Measurements from ENCODE around the gene ABHD2.
"Not testable (repeated sequence)": the region's sequence is repeated elsewhere in the genome, so short reads cannot be mapped to it uniquely, and the experiment has no call there.

The ABHD2 gene

DNA sequence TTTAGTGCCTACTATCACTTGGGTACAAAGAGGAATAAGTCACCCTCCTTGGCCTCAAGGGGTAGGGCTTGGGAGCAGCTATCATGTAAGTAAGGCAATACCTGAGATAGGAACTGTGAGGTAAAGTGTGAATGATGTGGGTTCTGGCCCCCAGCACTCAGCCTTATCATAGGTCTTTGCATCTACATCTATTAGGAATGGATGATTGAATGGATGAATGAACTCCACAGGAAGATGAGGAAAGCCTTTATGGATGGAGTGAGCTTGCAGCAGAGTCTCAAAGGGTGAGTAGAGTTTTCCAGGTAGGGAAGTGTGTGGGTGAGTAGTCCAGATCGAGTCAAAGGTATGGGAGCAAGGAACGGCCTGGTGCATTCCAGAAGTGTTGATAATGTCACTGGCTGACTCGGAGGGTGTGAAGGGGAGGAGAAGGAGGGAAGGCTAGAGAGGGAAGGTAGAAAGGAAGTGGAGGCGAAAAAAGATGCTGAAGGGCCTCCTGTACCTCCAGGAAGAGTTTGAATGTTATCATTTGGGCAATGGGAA is 13.1 kb upstream of the ABHD2 start:
- DNase-seq (ENCODE audit: low spot score) = no peak

DNA sequence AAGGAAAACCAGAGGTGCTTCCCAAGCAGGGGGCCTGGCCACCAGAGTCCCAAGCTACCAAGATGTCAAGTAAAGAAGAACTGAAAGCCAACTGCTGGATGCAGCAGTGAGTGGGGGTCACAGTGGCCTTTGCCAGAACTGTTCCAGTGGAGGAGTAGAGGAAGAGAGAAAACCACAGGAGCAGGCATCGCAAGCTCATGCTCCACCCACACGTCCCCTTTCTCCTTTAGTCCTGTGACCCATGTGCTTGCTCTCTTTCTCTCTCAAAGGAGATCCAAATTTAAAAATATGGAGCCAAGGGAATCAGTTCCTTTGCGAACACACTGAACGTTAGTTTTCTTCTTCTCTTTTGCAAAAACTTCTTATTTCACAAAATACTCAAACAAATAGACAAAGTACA is 12.4 kb upstream of the ABHD2 start:
- no peak for DNase-seq (ENCODE audit: low spot score)

DNA sequence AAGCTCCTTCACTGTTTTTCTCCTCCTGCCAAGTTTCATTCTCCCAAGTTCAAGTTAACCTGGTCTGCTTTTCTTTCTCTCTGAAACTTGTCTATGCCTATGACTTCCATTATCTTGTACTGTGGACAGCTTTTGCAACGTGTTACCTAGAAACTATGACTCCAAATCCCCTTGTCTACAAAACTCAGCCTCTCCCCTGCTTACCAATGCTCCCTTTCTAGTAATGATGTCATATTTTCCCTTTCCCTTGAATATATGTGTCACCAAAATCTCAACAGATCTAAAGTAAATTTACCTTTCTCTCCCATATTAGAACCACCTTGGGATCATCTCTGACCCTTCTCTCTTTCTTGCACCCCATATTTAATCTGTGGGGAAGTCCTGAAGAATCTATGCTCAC is 10.5 kb upstream of the ABHD2 start:
- no peak for DNase-seq (ENCODE audit: low spot score)

DNA sequence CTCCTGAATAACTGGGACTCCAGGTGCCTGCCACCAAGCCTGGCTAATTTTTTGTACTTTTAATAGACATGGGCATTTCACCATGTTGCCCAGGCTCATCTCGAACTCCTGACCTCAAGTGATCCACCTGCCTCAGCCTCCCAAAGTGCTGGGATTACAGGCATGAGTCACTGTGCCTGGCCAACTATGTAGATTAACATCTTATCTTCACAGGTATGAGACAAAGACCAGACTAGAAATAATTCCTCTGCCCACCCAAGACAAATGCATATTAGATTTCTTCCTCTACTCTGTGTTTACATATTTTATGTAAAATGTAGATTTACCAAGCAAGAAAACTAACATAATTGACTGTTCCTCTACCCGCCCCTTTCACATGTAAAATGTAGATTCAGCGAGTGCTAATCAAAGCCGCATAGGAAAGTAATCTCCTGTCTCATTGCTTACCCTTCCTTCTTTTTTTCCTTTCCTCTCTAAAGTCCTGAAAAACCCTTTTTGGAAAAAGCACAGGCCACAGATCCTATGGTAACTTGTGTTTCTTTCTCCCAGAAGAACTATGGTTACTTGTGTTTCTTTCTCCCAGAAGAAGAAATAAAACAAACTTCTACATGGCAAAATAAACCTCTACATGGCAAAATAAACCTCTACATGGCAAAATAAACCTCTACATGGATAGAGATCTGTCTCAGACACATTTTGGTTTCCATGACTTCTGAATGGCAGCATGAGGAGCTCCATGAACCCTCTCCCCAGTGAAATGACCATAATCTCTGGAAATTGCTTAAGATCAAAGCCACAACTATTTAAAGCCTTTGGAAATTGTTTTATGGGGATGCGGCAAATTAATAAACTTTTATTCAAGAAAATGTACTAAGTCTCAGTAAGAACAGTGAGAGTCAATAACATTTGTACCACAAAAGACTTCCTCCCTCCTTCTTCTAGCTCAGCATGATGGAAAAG is 9.1 kb upstream of the ABHD2 start:
- DNase-seq (ENCODE audit: low spot score) = no peak

DNA sequence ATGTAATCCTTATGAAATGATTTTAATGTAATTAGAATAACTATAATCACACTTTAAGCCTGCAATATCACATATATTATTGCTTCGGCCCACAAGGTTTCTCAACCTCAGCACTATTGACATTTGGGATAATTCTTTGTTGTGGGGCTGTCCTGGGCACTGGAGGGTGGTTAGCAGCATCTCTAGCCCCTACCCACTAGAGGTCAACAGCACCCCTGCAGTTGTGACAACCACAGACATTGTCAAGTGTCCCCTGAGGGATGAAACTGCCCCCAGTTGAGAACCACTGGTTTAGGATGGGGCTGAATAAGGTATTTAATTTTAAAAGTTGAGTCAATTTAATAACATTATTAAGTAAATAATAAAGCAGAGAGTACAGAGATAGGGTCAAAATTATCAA is 6.4 kb upstream of the ABHD2 start:
- DNase-seq (ENCODE audit: low spot score) = no peak

DNA sequence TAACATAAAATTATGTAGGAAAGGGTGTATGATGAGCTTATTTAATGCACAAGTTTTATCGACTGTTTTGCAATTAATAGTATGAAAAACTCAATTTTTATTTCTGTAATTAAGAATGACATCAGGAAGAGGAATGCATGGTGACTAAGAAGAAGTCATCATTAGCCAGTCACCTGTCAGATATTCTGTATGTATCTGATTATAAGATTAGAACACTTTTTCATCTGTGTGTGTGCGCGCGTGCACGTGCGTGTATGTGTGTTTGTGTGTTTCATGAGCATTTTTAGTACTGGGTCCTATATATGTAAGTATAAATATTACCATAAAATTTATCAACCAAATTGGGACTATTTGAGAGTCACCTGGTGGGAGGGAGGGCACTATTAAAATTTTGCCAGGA is 5.0 kb upstream of the ABHD2 start:
- DNase-seq (ENCODE audit: low spot score) = no peak

DNA sequence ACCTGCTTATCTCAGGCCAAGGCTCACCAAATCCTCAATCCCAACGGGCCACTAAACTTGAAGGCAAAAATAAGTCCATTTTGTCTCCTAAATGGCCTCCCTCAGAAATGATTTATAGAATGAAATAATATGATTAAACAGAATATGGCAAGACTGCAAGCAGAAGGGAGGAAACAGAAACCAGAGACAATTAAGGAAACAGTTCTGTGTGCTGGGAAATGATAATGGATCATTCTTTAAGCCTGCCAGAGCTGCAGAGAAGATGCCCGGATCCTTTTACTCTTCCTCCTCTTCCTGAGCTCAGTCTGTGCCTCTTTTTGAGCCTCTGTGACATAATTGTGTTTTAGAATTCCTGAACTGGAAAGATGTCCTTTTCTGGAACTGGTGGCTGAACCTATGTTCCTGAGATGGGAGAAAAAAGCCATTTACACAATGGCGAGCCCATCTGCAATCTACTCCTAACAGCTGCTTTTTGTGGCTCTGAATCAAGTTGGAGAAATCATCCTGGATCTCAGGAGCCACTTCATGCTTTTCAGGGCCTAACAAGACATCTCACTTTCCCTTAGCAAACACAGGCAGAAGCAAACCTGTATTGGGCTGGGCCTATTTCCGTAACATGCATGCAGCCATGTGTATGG is 2.8 kb upstream of the ABHD2 start:
- no peak for DNase-seq (ENCODE audit: low spot score)

DNA sequence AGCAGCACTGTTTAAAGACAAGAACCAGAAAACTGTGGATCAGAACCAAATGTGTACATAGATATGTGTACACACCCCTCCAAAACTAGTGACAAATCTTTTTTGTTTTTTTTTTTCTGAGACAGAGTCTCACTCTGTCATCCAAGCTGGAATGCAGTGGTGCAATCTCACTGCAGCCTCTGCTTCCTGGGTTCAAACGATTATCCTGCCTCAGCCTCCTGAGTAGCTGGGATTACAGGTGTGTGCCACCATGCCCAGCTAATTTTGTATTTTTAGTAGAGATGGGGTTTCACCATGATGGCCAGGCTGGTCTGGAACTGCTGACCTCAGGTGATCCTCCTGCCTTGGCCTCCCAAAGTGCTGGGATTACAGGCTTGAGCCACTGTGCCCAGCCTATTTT is 2.3 kb upstream of the ABHD2 start:
- not testable (repeated sequence) for DNase-seq (ENCODE audit: low spot score)

DNA sequence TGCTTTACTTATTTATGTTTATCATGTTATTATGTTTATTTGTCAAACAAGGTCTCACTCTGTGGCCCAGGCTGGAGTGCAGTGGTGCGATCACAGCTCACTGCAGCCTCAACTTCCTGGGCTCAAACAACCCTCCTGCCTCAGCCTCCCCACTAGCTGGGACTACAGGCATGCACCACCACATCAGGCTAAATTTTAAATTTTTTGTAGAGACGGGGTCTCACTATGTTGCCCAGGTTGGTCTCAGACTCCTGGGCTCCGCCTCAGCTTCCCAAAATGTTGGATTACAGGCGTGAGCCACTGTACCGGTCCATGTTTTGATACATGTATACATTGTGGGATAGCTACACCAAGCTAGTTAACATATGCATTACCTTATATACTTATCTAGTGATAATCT is 1.9 kb upstream of the ABHD2 start:
- DNase-seq (ENCODE audit: low spot score) = not testable (repeated sequence)

DNA sequence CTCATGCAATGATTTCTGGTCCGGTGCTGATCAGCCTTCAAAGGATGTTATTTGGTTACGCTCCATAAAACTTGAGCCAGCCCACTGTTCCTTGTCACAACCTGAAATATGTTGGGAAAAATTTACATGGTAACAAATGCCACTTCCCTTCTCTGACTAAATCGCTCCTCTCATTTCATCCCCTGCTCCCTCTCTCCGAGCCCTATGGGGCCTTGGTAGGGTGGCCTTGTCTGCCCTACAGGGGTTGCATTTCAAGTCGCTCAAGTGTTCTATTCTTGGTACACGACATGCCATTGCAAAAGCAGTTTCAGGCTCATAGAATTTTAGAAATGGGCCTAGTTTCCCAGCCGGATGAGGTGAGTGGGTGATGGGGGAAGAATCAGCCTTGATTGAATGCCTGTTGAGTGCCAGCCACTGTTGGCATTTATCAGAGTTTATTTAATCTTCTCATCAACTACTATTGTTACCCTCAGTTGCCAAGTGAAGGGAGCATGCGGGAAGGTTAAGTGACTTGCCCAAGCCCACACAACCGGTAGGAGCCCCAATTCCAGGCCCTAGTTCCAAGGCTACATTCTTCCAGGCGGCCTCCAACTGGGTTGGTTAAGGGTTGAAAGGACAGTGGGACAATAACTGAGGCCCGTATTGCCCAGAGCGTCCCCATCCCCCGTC is 961 bp upstream of the ABHD2 start:
- DNase-seq (ENCODE audit: low spot score) = no peak

DNA sequence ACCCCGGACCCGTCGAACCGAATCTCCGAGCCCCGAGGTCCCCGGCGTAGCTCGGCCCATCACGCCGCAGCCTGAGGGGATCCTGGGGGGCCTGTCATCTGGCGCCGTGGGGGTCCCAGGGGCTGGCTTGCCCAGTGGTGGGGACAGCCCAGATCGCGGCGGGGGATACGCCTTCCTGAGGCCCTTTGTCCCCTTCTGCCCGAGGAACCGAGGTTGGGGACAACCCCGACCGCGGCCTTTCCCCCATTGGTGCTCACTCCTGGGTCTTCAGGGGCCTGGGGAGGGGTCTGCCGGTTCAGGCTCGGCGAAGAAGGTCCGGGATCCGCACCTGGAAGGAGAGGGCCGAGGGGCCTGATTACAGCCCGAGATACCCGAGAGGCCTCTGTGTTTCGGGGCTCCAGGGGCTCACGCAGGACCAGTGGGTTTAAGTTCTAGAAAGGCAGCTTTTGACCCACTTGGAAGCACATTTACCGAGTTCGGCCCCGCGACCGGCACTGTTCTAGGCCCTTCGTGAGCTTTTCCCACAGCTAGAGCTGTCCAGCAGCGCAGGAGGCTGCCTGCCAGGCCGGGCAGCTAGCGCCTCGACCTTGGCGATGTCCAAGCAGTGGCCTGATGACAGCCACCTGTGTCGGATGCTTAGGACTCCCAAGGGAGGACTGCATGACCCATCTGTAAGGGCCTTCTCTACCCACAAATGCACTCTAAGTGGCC is 504 bp downstream of the ABHD2 start:
- DNase-seq (ENCODE audit: low spot score) = no peak

DNA sequence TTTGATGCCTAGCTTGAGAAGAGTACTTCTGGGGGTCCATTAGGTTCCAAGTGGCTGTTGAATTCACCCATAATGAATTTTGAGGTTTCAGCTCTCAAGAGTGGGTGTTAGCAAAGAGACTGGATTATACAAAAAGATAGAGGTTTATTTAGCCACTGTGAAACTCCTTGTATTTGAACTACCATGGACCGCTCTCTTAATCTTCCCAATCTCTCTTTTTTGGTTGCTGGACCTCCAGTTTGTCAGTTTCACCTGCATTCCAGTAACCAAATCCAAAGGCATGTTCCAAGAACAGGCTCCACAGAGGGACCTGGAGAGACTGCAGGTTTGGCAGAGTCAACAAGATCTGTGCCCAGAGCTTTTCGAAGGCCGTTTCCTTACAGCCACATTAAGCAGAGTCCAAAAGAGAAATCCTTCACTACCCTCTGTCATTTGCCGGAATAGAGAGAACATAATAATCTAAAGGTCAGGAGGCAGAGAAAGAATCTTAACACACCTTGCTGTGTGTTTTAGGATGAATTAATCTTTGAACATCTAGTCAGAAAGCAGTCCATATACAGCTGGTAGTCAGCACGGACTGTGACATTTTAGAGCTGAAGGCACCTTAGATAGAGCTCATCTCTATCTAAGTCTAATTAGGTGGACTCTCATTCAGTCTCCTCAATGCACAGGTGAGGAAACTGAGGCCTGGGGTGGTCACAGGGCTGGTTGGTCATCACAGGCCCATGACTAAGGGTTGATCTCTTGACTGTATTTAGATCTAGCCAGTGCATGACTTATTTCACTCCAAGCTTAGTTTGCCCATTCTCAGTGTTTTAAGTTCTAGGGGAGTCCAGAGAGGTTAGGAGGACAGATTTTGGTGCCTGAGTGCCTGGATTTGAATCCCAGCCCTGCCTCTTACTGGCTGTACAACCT is 1.3 kb downstream of the ABHD2 start:
- no peak for DNase-seq (ENCODE audit: low spot score)

DNA sequence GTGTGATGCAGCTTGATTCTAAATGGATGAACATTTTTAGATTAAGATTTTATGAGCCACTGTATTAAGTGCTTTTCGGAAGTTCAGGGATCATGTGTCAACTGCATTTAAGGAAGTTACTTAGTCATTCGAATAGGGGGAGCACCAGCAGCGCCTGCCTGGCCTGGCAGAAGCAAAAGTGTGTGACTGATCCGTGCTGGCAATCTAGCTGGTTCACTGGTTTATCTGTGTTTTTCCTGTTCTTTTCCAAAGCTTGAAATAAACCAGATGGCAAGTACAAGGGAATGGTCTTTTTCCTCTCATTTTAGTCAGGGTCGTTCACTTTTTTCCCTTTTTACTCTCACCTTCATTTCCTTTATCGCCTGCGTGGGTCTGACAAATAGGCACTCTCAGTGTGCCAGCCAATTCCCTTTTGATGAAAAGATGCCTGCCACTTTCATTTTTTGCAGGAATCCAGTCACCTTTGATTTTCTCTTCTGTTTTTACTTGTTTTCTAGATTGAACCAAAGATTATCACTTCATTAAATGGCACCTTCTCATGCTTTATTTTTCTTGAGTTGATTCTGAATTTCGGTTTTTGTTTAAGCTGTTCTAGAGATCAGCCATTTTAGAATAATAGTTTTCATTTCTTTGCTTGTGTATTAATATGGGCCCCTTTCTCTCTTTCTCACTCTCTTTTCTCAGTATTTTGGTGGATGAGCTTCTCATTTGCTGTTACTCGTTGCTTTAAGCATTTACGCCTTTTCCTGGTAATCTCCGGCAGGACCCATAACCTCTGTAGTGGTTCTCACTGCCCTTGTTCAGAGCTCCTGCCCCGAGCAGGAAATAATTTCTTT is 2.8 kb downstream of the ABHD2 start:
- peak; percentile 87 for DNase-seq (ENCODE audit: low spot score)

DNA sequence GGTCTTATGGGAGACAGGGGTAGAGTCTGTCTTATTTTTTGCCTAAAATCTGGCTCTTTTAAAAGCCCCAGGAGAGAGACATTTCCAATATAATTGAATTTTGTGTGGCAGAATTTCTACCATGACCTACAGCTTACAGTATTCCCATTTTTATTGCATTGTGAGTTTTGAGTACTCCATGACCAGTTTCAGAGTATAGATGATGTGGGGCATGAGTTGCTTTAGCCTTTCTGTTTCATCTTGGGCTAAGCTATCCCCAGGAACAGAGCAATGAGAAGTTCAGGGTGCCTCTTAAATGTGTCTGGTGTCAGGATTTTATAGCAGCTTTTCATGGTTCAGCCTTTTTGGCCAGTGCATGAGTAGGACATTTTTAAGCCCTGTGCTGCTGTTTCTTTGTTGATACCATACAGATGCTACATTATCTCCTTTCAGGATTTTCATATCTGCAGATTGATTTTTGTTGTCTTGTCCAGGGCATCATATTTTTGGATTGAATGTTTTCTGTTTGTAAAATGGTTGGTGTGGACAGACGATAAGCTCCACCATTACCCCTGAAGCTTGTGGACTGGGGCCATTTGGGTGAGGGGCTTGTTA is 3.5 kb downstream of the ABHD2 start:
- no peak for DNase-seq (ENCODE audit: low spot score)

DNA sequence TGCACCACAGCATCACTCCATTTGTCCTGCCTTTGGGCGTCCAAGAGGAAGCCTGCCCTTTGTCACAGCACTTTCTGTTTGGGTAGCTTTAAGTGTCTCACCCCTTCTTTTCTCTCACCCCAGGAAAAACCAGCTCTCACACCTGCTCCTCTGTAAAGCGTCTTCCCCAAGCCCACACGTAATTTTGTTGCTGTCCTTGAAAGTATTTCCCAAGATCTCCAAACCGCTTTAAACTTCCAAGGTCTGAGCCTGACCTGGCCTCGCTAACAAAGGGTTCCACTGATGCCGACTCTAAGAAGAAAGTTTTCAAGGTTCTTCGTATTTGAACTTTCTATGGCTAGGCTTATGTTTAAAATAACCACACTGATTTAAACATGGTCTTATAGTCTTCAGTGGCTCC is 5.3 kb downstream of the ABHD2 start:
- no peak for DNase-seq (ENCODE audit: low spot score)

DNA sequence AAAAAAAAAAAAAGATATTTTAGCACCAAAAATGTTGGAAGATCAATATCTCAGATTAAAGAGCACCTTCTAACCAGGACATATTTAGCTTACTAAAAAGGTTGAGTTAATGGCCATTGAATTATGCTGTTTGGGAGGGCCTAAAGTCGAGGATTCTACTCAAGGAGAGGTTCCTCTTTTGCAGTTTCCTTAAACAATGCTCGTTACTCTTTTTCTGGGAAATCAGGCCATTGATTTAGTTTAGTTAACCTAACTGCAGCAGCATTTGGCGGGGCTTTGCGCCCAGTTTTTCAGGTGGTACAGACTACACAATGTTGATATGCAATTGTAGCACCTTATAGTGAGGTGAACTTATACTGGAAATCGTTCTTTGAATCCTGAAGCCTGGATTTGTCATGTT is 6.8 kb downstream of the ABHD2 start:
- DNase-seq (ENCODE audit: low spot score) = no peak

DNA sequence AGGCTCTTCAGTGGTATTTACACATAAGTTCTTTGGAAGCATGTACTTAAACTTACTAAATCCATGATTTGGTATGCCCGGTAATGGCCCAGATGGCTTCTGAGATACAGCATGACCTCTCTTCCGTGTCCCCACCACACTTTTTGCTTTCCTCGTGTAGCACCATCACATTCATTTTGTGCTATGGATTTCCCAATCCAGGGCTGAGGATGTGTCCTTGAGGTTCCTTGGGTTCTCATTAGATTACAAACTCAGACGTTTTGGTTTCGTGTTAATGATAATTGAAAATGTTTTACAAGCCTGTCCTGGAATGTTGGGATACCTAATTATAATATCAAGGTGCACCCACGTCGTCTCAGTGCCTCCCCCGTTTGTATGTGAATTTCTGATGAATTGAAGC is 7.3 kb downstream of the ABHD2 start:
- DNase-seq (ENCODE audit: low spot score) = no peak

DNA sequence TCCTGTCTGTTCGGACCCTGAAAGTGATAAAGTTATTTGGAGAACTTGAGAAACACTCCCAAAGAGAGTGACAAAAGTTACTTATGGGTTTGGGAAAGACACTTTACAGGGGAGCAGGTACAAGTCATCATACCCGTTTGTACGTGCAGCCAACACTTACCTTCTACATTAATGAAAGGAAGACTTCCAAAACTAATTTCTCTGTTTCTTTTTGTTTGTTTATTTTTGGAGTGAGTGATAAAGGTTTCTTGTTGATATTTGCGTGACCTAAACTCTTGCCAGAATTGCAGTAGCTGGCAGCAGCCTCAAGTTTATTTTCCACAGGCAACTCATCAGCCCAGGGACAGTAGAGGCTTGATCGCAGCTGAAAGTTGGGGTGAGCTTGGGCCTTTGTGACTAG is 8.4 kb downstream of the ABHD2 start:
- no peak for DNase-seq (ENCODE audit: low spot score)

DNA sequence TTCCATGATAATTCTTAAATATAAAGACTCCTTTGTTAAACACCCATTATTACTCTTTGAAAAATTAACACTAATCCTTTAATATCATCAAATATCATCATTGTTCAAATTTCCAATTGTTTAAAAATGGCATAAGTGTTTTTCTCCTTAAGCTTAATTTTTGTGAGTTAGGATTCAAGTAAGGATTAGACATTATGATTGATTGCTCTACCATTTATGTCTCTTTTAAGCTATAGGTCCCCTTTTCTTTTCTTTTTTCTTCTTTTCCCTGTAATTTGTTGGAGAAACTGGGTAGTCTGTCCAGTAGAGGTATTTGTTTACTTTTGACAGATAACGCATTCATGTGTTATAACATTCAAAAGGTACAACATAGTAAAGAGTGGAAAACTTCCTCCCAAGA is 9.1 kb downstream of the ABHD2 start:
- DNase-seq (ENCODE audit: low spot score) = no peak

DNA sequence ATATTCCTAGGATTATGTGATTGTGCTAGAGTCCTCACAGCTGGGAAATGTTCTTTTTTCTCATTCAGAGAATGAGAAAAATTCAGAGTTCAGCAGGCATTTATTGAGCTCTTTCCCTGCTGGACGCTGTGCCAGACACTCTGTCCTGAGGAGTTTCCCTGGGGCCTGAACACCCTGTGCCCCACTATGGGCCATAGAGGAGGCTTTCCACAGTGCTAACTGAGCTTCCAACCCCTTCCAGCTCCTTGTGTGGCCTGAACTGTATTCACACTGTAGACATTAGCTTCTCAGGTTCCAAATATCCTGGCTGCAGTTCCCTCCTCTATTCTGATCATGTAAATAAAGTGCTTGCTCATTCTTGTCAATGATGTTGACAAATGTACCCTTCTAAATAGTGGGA is 10.0 kb downstream of the ABHD2 start:
- DNase-seq (ENCODE audit: low spot score) = no peak

Data from Ammon's horn (tissue), 1 donor.